Measurements from ENCODE around the gene ACLY.

DNA sequence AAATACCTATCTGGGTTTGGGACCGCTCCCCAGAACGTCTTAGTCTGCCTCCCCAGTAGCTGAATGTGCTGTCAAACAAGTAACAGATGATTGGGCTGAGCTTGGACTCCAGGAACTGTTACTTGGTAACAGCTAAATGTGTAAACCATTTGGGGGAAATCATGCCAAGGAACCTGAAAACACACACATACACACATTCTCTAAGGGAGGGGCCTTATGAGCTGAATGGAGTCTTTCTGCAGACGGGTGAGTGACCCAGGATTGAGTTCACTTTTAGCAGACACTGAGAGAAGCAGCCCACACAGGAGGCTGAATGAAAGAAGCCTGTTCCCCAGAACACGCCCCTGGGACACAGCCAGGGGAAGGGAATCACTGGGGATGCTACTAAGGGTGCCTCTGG lies 1.6 kb downstream of the ACLY start:
- TF ChIP-seq, protein P1, sequence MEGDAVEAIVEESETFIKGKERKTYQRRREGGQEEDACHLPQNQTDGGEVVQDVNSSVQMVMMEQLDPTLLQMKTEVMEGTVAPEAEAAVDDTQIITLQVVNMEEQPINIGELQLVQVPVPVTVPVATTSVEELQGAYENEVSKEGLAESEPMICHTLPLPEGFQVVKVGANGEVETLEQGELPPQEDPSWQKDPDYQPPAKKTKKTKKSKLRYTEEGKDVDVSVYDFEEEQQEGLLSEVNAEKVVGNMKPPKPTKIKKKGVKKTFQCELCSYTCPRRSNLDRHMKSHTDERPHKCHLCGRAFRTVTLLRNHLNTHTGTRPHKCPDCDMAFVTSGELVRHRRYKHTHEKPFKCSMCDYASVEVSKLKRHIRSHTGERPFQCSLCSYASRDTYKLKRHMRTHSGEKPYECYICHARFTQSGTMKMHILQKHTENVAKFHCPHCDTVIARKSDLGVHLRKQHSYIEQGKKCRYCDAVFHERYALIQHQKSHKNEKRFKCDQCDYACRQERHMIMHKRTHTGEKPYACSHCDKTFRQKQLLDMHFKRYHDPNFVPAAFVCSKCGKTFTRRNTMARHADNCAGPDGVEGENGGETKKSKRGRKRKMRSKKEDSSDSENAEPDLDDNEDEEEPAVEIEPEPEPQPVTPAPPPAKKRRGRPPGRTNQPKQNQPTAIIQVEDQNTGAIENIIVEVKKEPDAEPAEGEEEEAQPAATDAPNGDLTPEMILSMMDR (IDR thresholded peaks at IDR 0.05) = no peak
- TF ChIP-seq CHD2 (IDR thresholded peaks at IDR 0.05; ENCODE audit: low read length, partially characterized antibody) (no peak), KDM1A (IDR thresholded peaks at IDR 0.05; ENCODE audit: low read depth) (no peak), GATA3 (IDR thresholded peaks at IDR 0.05; ENCODE audit: borderline replicate concordance) (no peak), POLR2A (IDR thresholded peaks at IDR 0.05; ENCODE audit: low read length) (no peak), ZFP36 (IDR thresholded peaks at IDR 0.05; ENCODE audit: borderline replicate concordance, partially characterized antibody) (no peak)
